HG02884 (cell line): ENCODE results near the gene STAU1.
"Not testable (repeated sequence)": the region's sequence is repeated elsewhere in the genome, so short reads cannot be mapped to it uniquely, and the experiment has no call there.

Experiments used
- ATAC-seq: cut with Tn5 transposase; IDR thresholded peaks from one replicate; pipeline ENCODE4 v1.9.1; 2021; ENCODE audit warnings: mild to moderate bottlenecking, moderate library complexity; ENCODE audit not compliant: unreplicated experiment

The STAU1 gene

DNA sequence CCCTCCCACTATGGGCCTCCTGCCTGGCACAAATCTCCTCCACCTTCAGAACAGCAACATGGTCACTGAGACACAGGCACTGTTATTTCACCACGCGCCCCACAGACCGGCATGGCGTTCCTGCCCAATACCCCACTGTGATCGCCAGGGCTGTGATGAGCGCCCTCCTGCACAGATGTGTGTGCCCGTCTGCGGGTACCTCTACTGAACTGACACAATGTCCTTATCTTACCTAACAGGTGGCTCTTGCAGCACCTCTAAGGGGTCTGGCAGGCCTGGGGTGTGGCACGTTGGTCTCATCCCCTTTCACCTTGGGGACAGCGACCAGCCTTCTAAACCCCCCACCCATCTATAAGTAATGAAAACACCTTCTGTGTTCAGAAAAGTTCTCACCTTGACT is 64.2 kb downstream of the STAU1 start:
- ATAC-seq = no peak

DNA sequence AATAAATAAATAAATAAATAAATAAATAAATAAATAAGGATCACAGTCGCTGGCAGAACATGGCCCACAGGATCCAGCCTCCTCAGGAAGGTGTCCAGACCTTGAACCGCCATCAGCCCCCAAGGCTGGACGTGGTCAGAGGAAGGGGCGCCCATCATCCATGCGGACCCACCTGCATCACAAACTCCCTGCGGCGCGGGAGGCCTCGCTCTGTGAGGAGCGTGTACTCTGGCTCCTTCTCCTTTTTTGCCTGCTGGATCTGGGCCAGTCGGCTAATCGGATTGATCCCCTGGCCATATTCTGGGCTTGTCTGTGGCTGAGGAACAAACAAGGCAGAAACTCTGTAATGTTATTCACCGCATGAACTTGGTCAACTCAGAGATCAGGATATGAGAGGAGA is 65.2 kb downstream of the STAU1 start:
- no peak for ATAC-seq

DNA sequence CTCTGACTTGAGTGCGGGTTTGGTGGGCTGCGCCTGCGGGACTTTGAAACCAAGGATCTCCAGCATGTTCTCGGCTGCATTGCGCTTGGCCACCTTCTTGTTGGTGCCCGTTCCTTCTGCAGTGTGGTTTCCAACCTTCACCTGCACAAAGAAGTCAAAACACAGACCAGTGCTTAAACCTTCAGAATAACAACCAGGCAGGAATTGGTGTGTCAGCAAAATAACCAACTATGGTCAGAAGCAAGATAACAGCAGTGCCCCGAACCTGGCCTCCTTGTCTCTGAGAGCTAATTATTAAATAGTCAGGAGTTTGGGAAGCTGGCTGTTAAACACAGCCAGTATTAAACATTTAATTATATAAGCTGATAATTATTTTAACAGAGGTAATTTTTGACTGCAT is 68.1 kb downstream of the STAU1 start:
- no peak for ATAC-seq

DNA sequence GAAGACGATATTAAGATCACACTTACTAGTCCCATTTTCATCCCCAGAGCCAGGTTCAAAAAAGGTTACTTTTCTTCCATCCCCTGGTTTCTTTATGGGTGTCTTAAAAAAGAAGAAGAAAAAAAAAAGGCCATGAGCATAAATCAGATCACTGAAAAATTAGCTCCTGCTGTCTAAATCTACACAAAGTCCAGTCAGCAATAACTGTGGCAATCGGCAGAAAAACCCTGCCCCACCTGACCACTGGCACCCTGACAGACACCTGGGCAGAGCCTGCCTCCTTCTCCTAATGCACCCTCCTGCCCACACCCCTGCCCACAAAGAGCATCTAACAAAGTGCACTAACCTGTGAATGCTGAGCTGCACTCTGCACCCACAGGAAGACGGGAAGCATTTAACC is 69.8 kb downstream of the STAU1 start:
- ATAC-seq = no peak

DNA sequence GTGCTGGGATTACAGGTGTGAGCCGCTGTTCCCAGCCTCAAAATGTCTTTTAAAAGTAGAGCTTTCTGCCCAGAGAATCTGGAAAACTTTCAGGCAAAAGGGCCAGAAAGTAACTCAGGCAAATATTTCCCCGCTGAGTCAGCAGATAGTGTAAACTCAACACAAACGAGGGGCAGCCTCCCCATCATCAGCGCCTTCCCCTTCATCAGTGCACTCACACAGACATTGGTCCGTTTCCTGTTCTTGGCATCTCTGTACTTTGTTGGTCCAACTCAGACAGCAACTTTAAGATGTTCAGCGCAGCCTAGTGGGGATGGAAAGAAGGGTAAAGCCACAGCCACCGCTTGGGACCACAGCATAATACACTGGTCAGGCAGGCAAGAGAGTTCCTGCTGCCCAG is 72.6 kb downstream of the STAU1 start:
- no peak for ATAC-seq

DNA sequence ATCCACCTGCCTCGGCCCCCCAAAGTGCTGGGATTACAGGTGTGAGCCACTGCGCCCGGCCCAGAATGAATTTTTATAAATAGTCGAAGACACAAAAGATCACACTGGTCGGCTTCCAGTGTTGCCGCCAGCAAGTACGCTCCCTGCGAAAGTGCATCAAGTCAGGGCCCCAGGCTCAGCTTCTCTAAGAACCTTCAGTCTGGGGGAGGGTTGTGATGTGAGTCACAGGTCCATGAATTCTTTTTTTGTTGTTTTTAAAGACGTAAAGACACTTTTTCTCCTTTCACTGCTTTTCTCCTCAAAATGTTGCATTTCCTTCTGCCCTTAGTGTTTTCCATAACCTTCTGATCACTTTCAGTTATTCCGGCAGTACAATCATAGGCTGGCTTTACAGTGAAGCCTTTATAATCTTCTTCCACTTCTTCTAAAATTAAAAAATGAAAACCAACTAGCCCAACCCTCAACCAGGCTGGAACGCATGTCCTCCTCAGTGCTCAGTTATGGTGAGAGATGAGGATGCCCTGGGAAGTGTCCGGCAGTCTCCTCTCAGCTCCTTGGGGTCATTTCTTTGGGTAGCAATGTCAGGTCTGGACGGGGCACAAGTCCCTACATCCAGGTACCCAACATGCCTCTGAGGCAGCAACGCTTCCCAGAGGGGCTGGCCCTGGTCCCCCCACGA is 75.4 kb downstream of the STAU1 start:
- no peak for ATAC-seq

DNA sequence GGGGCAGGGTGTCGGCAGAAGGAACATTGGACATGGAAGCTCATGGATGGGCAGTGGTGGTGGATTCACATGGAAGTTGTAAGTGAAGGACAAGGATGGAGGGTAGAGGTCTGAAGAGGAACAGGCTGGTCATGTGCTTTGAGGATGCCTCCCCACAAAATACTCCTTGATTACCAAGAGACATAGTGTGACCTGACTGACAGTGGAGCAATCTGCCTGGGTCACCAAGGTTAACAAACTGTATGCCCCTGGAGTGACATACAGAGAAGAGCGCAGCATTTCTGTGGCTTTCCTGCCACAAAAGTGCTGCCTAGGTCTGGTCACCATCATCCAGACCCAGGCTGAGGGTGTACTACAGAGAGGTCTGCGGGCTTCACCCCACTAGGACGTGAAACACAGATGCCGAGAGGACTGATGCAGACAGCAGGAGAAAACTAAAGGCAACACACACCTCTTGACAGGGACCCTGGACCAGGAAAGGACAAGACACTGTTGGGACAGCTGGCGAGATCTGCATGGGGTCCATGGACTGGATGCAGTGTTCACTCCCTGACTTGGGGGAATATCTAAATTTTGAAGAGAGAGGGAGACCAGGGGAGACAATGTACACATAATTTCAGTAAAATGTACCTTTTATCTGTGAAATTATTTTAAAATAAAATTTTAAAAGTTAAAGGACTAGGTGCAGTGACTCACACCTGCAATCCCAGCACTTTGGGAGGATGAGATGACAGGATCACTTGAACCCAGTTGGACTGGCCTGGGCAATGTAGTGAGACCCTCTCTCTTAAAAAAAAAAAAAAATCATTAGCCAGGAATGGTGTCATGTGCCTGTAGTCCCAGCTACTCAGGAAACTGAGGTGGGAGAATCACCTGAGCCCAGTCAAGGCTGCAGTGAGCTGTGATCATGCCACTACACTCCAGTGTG is 77.1 kb downstream of the STAU1 start:
- no peak for ATAC-seq

DNA sequence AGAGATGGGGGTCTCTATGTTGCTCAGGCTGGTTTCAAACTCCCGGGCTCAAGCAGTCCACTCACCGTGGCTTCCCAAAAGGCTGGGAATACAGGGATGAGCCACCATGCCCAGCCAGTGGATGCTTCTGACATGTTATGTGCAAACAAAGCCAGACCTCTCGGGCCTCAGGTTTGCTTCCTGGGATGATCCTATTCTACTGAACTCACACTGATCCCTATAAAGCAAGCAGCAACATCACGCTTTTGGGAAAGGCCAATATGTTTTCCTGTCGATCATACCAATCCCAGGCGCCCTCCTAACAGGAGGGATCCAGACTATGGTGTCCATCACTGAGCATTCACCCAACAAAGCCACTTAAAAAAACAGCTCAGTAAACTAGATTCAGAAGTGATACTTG is 81.8 kb downstream of the STAU1 start:
- no peak for ATAC-seq

DNA sequence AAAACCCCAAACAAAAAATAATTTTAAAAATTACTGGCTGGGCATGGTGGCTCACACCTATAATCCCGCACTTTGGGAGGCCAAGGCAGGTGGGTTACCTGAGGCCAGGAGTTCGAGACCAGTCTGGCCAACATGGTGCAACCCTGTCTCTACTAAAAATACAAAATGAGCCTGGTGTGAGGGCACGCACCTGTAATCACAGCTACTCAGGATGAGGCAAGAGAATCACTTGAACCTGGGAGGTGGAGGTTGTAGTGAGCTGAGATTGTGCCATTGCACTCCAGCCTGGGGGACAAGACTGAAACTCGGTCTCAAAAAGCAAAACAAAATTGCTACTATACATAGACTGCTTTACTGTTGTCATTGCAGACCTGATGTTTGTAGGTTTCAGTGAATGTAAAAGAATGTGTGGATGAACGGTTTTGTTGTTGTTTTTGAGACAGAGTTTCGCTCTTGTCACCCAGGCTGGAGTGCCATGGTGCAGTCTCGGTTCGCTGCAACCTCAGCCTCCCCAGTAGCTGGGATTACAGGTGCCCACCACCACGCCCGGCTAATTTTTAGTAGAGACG is 83.1 kb downstream of the STAU1 start:
- not testable (repeated sequence) for ATAC-seq

DNA sequence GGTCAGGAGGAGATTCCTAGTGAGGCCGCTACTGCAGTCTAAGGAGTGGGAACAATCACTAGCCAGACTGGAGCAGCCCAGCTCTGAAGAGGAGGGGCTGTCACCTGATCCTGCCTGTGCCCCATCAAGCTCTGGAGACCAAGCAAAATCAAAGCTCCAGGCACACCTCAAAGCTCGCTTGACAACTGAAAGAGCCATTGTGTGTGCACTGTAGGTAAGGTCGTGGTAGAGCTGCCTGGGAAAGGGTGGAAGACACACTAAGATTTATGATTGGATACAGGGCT is 83.8 kb downstream of the STAU1 start:
- no peak for ATAC-seq

DNA sequence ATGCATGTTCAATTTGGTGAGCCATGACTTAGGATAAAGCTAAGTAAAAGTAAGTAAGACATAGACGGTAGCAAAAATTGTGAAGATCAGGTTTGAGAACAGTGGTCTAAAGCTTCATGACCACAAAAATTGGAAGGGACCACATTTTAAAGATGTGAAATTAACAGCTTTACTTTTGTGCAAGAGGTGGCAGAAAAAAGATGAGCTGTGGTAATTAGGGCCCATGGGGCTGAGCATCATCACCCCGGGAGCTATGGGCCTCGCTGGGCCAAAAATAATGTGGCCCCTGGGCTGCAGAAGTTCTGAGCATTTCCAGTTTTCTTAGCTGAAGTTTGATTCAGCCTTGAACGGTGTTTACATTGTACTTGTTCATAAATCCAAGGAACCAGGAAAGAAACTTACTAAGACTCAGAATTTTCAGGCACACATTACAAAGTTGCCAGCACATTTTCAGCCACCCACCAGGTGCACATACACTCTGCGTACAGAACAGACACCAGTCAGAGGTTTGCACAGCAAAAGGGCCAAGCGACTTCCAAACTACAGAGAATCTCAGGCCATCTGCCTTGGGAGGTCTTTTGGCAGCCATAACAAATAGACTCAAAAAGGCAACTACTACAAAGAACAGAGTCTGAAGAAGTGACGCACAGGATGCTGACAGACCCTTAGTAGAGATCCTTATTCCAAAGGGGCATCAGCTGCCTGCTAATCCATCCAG is 84.3 kb downstream of the STAU1 start:
- ATAC-seq = no peak

DNA sequence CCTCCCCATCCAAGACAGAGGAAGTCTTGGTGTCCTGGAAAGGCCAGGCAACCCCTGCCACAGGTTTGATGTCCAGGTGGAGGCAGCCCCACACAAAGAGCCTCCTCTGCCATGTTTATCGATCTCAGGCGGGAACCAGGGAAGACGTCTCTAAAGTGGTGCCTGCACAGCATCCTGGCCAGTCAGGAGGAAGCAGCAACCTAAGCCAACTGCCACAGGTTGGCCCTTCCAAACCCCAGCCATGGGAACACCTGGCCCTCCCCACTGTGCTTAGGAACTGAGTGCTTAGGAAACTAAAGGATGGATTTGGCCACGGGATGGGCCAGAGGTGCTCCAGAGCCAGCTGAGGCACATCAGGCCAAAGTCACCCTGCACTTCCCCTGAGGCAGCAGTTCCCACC is 85.1 kb downstream of the STAU1 start:
- no peak for ATAC-seq

DNA sequence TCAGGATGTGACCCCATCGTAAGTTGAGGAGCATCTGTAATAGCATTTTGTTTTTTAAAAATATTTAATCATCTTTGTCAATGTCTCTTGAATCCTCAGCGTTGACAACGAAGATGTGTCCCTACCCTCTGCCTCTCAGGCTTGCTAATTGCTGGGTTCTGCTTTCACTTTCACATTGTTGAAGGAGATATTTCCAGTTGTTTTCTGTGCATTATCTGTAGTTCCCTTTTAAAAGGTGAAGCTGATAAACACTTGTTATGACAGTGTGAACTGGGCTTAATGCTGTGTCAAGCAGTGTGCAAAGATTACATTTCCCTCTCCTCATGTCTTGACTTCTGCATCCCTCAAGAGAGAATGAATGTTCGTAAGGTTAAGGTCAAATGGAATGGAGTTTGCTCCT is 87.2 kb downstream of the STAU1 start:
- no peak for ATAC-seq

DNA sequence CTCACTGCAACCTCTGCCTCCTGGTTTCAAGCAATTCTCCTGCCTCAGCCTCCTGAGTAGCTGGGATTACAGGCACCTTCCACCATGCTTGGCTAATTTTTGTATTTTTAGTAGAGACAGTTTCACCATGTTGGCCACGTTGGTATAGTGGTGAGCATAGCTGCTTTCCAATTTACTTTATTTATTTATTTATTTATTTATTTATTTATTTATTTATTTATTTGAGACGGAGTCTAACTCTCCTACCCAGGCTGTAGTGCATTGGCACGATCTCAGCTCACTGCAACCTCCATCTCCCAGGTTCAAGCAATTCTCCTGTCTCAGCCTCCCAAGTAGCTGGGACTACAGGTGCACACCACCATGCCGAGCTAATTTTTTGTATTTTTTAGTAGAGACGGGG is 87.8 kb downstream of the STAU1 start:
- ATAC-seq = not testable (repeated sequence)

DNA sequence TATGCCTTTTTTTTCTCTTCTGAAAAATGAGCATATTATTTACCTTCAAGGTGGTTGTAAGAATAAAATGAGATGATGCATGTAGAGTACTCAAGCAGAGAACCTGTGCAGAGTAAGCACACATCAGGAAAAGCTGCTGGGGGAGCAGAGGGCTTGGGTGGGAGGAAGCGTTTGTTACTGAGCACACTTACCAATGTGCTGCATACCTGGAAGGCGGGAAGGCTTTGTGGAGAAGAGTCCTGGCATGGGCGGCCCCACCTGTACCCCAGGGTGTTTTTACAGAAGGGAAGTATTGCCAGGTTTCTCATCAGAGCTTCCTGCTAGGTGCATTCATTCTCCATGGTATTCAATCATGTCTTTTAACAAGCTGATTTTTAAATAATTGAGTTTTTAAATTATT is 89.1 kb downstream of the STAU1 start:
- no peak for ATAC-seq

DNA sequence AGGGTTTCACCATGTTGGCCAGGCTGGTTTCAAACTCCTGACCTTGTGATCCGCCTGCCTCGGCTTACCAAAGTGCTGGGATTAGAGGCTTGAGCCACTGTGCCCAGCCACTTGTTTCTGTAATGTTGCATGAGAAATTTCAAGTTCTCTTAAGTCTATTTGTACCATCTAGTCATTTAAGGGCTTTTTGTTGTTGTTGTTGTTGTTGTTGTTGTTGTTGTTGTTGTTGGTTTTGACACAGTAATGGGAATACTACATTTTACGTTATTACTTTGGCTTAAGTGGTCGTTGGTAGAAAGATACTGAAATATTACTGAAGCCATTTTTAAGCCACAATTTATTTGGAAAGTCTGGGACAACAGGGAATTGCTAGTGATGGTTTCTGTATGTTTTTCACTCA is 90.0 kb downstream of the STAU1 start:
- no peak for ATAC-seq

DNA sequence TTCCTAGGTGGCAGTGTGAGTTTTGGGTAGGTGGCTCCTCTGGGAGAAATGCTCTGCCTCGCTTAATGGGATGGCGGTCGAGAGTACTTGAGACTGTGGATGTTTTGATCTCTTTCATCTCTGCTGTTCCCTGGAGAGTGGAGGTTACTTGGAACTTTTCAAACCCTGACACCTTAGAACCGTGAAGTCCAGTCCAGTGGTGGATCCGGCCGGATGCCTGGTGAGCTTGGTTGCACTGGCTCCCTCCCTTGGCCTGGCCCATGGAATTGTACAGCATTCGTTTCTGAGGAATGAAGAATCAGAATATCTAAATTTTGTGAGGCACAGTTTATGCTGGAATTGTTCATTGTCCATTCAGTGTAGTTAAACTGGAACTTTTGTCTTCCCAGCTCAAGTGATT is 91.0 kb downstream of the STAU1 start:
- ATAC-seq = no peak

DNA sequence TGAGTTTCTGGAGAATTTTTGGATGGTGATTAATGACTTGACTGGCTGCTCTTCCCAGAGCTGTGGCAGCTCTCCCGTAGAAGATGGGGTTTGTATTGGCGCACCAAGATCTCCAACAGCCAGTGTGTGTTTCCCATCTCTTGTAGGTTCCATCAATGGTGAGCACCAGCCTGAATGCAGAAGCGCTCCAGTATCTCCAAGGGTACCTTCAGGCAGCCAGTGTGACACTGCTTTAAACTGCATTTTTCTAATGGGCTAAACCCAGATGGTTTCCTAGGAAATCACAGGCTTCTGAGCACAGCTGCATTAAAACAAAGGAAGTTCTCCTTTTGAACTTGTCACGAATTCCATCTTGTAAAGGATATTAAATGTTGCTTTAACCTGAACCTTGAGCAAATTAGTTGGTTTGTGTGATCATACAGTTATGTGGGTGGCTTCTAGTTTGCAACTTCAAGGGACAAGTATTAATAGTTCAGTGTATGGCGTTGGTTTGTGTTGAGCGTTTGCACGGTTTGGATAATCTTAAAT is 91.9 kb downstream of the STAU1 start:
- ATAC-seq = no peak

DNA sequence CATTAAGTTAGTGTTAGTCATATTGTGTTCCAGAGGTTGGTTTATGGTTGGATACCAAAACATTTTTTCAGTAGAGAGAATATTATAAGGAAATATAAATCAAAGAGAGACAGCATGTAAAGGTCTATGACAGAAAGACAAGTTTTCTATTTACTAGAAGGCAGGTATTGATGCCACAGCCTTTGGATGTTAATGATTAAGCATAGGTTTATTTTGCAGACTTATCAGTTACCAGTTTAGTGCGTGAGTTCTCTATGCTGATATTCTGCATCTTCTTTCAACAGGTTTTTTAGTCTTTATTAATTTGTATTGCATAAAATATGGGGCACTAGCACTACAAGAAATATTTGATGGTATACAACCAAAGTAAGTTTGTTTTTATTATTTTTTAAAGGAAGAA is 96.4 kb downstream of the STAU1 start:
- no peak for ATAC-seq

DNA sequence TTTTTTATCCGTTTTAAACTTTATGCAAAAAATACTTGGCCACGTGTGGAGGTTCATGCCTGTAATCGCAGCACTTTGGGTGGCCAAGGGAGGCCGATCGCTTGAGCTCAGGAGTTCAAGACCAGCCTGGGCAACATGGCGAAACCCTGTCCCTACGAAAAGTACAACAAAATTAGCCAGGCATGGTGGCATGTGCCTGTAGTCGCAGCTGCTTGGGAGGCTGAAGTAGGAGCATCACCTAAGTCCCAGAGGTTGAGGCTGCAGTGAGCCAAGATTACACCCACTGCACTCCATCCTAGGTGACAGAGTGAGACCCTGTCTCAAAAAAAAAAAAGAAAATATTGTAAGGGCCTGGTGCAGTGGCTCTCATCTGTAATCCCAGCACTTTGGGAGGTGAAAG is 97.0 kb downstream of the STAU1 start:
- ATAC-seq = no peak

DNA sequence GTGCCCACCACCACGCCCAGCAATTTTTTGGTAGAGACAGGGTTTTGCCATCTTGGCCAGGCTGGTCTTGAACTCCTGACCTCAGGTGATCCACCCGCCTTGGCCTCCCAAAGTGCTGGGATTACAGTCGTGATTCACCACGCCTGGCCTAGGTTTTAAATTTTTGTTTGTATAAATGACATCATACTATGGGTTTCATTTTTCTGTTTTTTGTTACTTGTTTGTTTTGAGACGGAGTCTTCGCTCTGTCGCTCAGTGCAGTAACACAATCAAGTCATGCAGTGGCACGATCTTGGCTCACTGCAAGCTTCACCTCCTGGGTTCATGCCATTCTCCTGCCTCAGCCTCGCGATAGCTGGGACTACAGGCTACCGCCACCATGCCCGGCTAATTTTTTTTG is 105.8 kb downstream of the STAU1 start:
- ATAC-seq = not testable (repeated sequence)
